Karpas-422 (cell line): ENCODE data around the gene RPS26. TPM values are rescaled to one million over a fixed set of nuclear protein-coding genes. Genes with fewer than 3 reads are reported as not detected.
A peak's percentile ranks its signal among the peaks of the same experiment; 100 is the strongest.
"Not testable (repeated sequence)": the region's sequence is repeated elsewhere in the genome, so short reads cannot be mapped to it uniquely, and the experiment has no call there.

Experiments
- DNase-seq: peaks from one replicate; pipeline ENCODE4 v3.0.0-alpha.2; 2015
- H2AFZ ChIP-seq: fragments of 200-600 bp; sonication (generic); 2 replicates; pipeline ENCODE4 v1.6.1; 2014; ENCODE audit warnings: antibody characterized with exemption, low read length, mixed read lengths
- H3K27ac ChIP-seq: fragments of 200-600 bp; sonication (generic); 2 replicates; pipeline ENCODE4 v1.5.1; 2014; ENCODE audit warnings: mild to moderate bottlenecking, low read length, moderate library complexity
- H3K27me3 ChIP-seq: fragments of 200-600 bp; sonication (generic); 2 replicates; pipeline ENCODE4 v1.6.1; 2014; ENCODE audit warnings: low read length, mixed read lengths
- H3K36me3 ChIP-seq: fragments of 200-600 bp; sonication (generic); 2 replicates; pipeline ENCODE4 v1.6.1; 2014; ENCODE audit warnings: low read length, mixed read lengths; ENCODE audit not compliant: insufficient read depth
- H3K4me1 ChIP-seq: fragments of 200-600 bp; sonication (generic); 2 replicates; pipeline ENCODE4 v1.6.1; 2014; ENCODE audit warnings: mild to moderate bottlenecking, low read length, mixed read lengths
- H3K4me2 ChIP-seq: fragments of 200-600 bp; sonication (generic); 2 replicates; pipeline ENCODE4 v1.6.1; 2014; ENCODE audit warnings: low read length, low read depth, mild to moderate bottlenecking; ENCODE audit not compliant: poor library complexity, severe bottlenecking
- H3K4me3 ChIP-seq: fragments of 200-600 bp; sonication (generic); 2 replicates; pipeline ENCODE4 v1.5.1; 2014; ENCODE audit warnings: mild to moderate bottlenecking, antibody characterized with exemption, low read length, mixed read lengths
- H3K79me2 ChIP-seq: fragments of 200-600 bp; sonication (generic); 2 replicates; pipeline ENCODE4 v1.6.1; 2014; ENCODE audit warnings: mild to moderate bottlenecking, low read length, mixed read lengths
- H3K9ac ChIP-seq: fragments of 200-600 bp; sonication (generic); 2 replicates; pipeline ENCODE4 v1.6.0; 2014; ENCODE audit warnings: low read length
- H3K9me2 ChIP-seq: fragments of 200-600 bp; sonication (generic), shearing (Covaris generic); replicated peaks from 2 replicates; pipeline ENCODE4 v1.6.0; 2014; ENCODE audit warnings: mild to moderate bottlenecking, low read length, moderate library complexity; ENCODE audit not compliant: insufficient read depth
- H3K9me3 ChIP-seq: fragments of 300-700, 200-600 bp; sonication (generic); 2 replicates; pipeline ENCODE4 v1.6.1; 2014; ENCODE audit warnings: low read length, mixed read lengths
- H4K20me1 ChIP-seq: fragments of 200-600 bp; sonication (generic); 2 replicates; pipeline ENCODE4 v1.6.1; 2014; ENCODE audit warnings: mild to moderate bottlenecking, antibody characterized with exemption, low read length, low read depth; ENCODE audit not compliant: insufficient read depth
- total RNA-seq: library from RNA; depleted of rRNA; stranded (reverse); fragments of >200 nt; shearing (Covaris generic); gene quantifications from 2 replicates; pipeline ENCODE4 v1.2.3, GENCODE V29; 2014; ENCODE audit warnings: low replicate concordance; rRNA removed

The RPS26 gene
- 417 and 1,471 TPM in 2 replicates for total RNA-seq

DNA sequence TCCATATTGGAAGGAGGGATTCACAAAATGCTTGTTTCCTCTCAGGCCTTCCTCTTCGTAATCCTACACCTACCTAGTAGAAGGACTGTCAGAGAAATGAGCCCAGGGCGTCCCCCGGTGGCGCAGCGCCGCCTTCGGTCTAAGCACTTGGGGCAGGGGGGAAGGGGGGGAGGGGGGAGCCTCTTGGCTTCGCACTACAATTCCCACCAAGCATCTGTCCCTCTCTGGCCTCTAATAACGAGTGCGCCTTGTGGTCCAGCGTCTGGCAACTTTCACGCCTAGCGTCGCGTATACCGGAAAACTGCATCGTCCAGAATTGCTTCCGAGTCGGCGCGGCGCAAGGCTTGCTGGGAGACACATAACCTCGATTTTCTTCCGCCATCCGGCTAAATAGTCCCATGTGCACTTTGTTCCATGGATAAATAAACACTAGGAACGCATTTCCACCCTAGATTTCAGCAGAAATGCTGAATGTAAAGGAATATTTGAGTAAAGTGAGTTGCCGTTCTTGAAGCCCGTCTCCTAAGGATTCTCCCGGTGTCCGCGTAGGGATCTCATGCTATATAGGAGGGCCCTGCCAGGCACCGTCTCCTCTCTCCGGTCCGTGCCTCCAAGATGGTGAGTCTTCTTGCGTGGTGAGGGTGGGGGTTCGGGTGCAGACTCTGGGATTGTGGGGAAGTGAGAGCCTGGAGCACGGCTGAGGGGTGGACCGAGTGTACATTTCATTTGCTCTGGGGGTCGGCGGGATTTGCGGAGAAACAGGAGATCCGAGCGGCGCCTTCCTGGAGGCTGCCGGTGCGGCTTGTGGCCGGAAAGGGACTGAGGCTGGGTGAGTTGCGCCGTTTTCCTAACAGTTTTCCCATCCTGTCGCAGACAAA, at the start of gene RPS26:
Gene RPS26, plus strand, starts transcription at position 367 of the 878 bp plus-strand sequence. Its CDS starts 249 bp downstream, at position 616.
- H3K4me2 ChIP-seq, result peak within 1 kb of the TSS; percentile 97
- H3K36me3 ChIP-seq, result peaks cover 23% of the 10 kb centered on the region
- H3K9me3 ChIP-seq, result no peaks in the 10 kb centered on the region
- H3K9ac ChIP-seq, result peak within 1 kb of the TSS; percentile 93
- H3K79me2 ChIP-seq, result peaks cover 24% of the 10 kb centered on the region
- peaks cover 15% of the 10 kb centered on the region for H4K20me1 ChIP-seq
- peak; percentile 99 for DNase-seq
- H3K27ac ChIP-seq, result peak within 1 kb of the TSS; percentile 79
- peaks cover 44% of the 10 kb centered on the region for H3K4me1 ChIP-seq
- H3K9me2 ChIP-seq, result no peaks in the 10 kb centered on the region
- H3K4me3 ChIP-seq, result peak within 1 kb of the TSS; percentile 81
- peak within 1 kb of the TSS; percentile 98 for H2AFZ ChIP-seq
- no peaks in the 10 kb centered on the region for H3K27me3 ChIP-seq

DNA sequence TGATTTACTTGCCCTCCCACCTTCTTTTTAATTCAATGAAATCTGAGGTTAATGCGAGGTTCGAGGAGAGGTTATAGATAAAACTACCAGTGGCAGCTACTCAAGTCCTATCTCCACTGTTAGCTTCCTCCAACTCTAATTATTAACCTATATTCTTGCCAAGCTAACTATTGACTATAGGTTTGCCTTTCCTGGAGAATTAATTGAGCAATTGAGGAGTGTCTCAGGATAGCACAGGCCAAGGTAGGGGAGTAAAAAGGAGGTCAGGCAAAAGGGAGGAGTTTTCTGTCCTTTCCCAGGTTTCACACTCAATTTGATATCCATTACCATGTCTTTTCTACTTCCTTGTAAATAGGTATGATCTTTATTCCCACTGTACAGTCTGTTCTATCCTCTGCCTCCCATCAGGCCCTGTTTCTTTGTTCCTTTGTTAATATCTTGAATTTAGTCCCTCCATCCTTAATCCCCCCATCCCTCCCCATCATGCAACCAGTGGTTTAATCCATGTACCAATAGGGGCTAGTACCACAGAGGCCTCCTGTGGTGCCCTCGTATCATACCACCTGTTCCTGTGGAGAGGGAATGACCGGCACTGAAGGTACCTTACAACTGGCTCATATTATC, 48.4 kb upstream of the RPS26 start:
- no peak overlapping the region for H2AFZ ChIP-seq
- H3K4me3 ChIP-seq, result no peak overlapping the region
- H3K27ac ChIP-seq, result no peak overlapping the region
- H3K9me2 ChIP-seq, result no peaks in the 10 kb centered on the region
- no peaks in the 10 kb centered on the region for H3K9me3 ChIP-seq
- H4K20me1 ChIP-seq, result no peaks in the 10 kb centered on the region
- H3K27me3 ChIP-seq, result no peaks in the 10 kb centered on the region
- no peak overlapping the region for H3K4me2 ChIP-seq
- no peaks in the 10 kb centered on the region for H3K79me2 ChIP-seq
- no peak for DNase-seq
- peaks cover 9% of the 10 kb centered on the region; the same call in 1 of the 2 replicates for H3K36me3 ChIP-seq
- H3K9ac ChIP-seq, result no peak overlapping the region
- no peaks in the 10 kb centered on the region for H3K4me1 ChIP-seq

DNA sequence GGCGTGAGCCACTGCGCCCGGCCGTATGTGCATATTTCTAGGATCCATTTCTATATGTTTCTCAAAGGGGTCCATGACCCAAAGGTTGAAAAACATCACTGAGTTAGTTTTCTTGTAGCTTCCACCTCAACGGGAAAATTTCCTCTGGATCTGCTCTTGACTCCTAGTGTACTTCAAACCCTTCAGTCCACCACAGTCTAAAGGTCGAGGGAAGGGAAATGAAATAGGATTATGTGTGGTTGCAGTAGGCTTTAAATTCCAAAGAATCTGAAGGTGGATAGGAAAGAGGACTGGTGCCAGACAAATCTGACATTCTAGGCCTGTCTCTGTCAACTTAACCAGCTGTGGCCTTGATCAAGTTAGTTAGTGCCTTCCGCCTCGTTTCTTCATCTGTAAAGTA, 46.4 kb upstream of the RPS26 start:
- Histone ChIP-seq H3K9me2 (no peaks in the 10 kb centered on the region), H3K4me3 (no peak overlapping the region), H3K4me1 (no peaks in the 10 kb centered on the region), H3K9ac (no peak overlapping the region), H3K4me2 (no peak overlapping the region), H3K36me3 (peaks cover 9% of the 10 kb centered on the region; the same call in 1 of the 2 replicates), H3K27ac (no peak overlapping the region), H2AFZ (no peak overlapping the region), H3K79me2 (no peaks in the 10 kb centered on the region), H4K20me1 (no peaks in the 10 kb centered on the region), H3K27me3 (no peaks in the 10 kb centered on the region), H3K9me3 (no peaks in the 10 kb centered on the region)
- DNase-seq, result no peak

DNA sequence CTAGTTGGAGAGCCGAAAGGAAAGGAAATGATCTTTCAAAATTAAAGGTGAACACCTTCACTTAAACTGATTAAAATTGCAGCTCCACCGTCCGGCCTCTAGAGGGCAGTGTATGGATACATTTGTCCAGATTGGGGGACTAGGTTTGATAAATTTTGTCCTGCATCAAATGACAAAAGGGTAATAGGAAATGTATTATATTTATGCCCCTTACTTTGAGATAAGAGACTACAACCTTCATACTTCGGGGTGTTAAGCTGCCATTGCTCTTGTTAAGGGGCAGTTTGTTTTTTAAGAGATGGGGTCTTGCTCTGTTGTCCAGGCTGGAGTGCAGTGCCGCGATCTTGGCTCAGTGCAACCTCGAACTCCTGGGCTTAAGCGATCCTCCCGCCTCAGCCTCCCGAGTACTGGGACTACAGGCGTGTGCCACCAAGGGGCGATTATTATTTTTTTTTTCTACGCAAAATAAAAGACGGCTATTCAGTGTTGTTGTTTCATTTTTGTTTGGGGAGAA, 45.5 kb upstream of the RPS26 start:
- Histone ChIP-seq H3K9ac (no peak overlapping the region), H3K4me3 (no peak overlapping the region), H3K27ac (no peak overlapping the region), H3K9me3 (no peaks in the 10 kb centered on the region), H3K27me3 (no peaks in the 10 kb centered on the region), H4K20me1 (no peaks in the 10 kb centered on the region), H3K4me2 (no peak overlapping the region), H3K36me3 (peaks cover 2% of the 10 kb centered on the region; the same call in 1 of the 2 replicates), H3K79me2 (no peaks in the 10 kb centered on the region), H3K9me2 (no peaks in the 10 kb centered on the region), H2AFZ (no peak overlapping the region), H3K4me1 (no peaks in the 10 kb centered on the region)
- DNase-seq, result peak; percentile 88

DNA sequence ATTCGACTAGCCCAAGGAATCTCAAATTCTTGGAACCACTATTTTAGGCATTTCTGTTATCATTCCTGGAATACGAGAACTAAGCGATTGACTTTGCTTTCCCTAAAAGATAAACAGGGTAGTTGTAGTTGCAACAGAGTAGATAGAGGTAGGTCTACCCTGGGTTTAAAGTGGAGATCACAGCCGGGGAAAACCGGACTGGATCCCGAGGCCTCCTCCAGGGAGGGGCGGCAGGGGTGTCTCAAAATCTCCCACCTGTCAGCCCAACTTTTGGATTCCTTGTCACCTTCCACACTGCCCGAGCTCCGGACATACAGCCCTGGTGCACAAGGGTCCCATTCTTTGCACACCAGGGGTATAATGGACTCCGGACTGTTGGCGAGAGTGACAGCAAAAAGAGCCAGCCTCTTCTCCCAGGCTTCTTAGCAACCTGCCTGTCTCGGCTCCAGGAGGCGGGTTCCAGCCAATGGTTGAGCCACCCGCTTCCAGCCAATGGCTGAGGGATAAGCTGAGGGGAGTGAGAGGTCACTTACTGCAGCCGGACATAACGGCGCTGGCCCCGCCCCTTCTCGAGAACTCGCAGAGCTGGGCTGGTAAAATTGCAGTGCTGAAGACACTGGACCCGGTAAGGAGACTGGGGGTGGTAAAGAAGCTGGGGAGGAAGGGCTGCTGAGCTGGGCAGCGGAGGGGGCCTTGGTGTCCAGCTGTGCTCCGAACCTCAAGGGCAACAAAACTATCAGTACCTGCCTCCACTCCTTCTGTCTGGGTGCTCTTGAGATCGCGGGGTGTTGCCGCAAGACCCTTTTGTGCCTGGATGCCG, 44.8 kb upstream of the RPS26 start, which contains the start of gene SUOX:
Gene SUOX, plus strand, starts transcription at position 562 of the 820 bp plus-strand sequence. CDS start 4,946 bp downstream, outside the sequence.
- Histone ChIP-seq H3K9me3 (no peaks in the 10 kb centered on the region), H4K20me1 (no peaks in the 10 kb centered on the region), H3K4me3 (no peak within 1 kb of the TSS), H3K9me2 (no peaks in the 10 kb centered on the region), H3K27me3 (no peaks in the 10 kb centered on the region), H3K36me3 (no peaks in the 10 kb centered on the region), H3K27ac (no peak within 1 kb of the TSS), H3K4me2 (no peak within 1 kb of the TSS), H3K9ac (no peak within 1 kb of the TSS), H3K4me1 (no peaks in the 10 kb centered on the region), H2AFZ (no peak within 1 kb of the TSS), H3K79me2 (no peaks in the 10 kb centered on the region)
- no peak for DNase-seq

DNA sequence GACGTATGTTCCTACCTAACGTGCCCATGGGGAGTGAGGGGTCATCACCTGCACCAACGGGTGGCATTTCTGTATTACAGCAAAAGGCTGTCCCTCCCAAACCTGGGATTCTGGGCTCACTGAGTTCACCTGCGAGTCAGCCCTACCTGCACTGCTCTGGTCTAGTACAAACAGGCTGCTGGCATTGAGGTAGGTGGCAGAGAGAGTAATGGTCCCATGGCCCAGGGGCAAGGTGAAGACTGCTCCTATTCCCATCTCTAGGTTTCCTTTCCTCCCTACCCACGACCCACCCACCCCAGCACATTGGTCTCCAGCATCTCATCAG, 44.2 kb upstream of the RPS26 start:
- DNase-seq, result no peak
- Histone ChIP-seq H3K4me1 (no peaks in the 10 kb centered on the region), H3K36me3 (no peaks in the 10 kb centered on the region), H3K9me3 (no peaks in the 10 kb centered on the region), H3K27me3 (no peaks in the 10 kb centered on the region), H3K9ac (no peak overlapping the region), H3K27ac (no peak overlapping the region), H4K20me1 (no peaks in the 10 kb centered on the region), H3K4me2 (no peak overlapping the region), H2AFZ (no peak overlapping the region), H3K9me2 (no peaks in the 10 kb centered on the region), H3K79me2 (no peaks in the 10 kb centered on the region), H3K4me3 (no peak overlapping the region)

DNA sequence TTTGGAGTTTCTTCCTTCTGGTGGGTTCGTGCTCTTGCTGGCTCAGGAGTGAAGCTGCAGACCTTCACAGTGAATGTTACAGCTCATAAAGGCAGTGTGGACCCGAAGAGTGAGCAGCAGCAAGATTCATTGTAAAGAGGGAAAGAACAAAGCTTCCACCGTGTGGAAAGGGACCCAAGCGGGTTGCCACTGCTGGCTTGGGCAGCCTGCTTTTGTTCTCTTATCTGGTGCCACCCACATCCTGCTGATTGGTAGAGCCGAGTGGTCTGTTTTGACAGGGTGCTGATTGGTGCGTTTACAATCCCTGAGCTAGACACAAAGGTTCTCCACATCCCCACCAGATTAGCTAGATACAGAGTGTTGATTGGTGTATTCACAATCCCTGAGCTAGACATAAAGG, 42.2 kb upstream of the RPS26 start:
- H3K79me2 ChIP-seq, H3K4me1 ChIP-seq, H3K9me2 ChIP-seq, H3K9me3 ChIP-seq, H3K36me3 ChIP-seq, DNase-seq, H3K9ac ChIP-seq, H3K4me3 ChIP-seq, H3K27ac ChIP-seq, H2AFZ ChIP-seq, H3K4me2 ChIP-seq, H3K27me3 ChIP-seq, H4K20me1 ChIP-seq: not testable (repeated sequence)
